A673 (cell line): Measurements from ENCODE around the gene SEC22B. TPM values are rescaled to one million over a fixed set of nuclear protein-coding genes. Genes with fewer than 3 reads are reported as not detected.
"Not testable (repeated sequence)": the region's sequence is repeated elsewhere in the genome, so short reads cannot be mapped to it uniquely, and the experiment has no call there.

Experiments
- BruUV-seq: library from RNA; stranded (reverse); fragments of 400-500 nt; replicated peaks from 2 replicates; lab custom pipeline; 2021; lab: Mats Ljungman, UMichigan
- CTCF ChIA-PET: fragments of 300-600 bp; sonication (Branson Sonifier 250); formaldehyde crosslinking; loops from one replicate; lab custom pipeline; 2022; ENCODE audit warnings: antibody characterized with exemption; lab: Charles Lee
- POLR2A ChIA-PET: fragments of 300-600 bp; sonication (Branson Sonifier 250); formaldehyde crosslinking; loops from one replicate; lab custom pipeline; 2022; ENCODE audit warnings: antibody characterized with exemption; ENCODE audit not compliant: low non-redundant PET; lab: Charles Lee
- DNase-seq: peaks from one replicate; pipeline ENCODE4 v3.0.0-alpha.2; 2015; ENCODE audit warnings: low spot score
- H3K27ac ChIP-seq: fragments of 200-600 bp; sonication (generic); 2 replicates; pipeline ENCODE4 v1.5.1; 2016; ENCODE audit warnings: mixed run types, low read depth, mild to moderate bottlenecking, mixed read lengths, antibody characterized with exemption, low read length; ENCODE audit not compliant: poor library complexity, severe bottlenecking
- H3K27me3 ChIP-seq: fragments of 200-600 bp; sonication (generic); replicated peaks from 2 replicates; pipeline ENCODE4 v1.6.1; 2017; ENCODE audit warnings: mixed run types, low read depth, mild to moderate bottlenecking, mixed read lengths, antibody characterized with exemption, low read length; ENCODE audit not compliant: insufficient read depth, poor library complexity
- H3K36me3 ChIP-seq: fragments of 200-600 bp; sonication (generic); 2 replicates; pipeline ENCODE4 v1.6.1; 2016; ENCODE audit warnings: mixed run types, mild to moderate bottlenecking, mixed read lengths, antibody characterized with exemption, low read length; ENCODE audit not compliant: insufficient read depth, poor library complexity, severe bottlenecking
- H3K4me1 ChIP-seq: fragments of 200-600 bp; sonication (generic); 2 replicates; pipeline ENCODE4 v1.6.1; 2017; ENCODE audit warnings: mixed run types, mild to moderate bottlenecking, mixed read lengths, antibody characterized with exemption, low read length; ENCODE audit not compliant: insufficient read depth, poor library complexity, severe bottlenecking
- H3K4me3 ChIP-seq: fragments of 200-600 bp; sonication (generic); 2 replicates; pipeline ENCODE4 v1.5.1; 2016; ENCODE audit warnings: low read depth, mixed run types, mild to moderate bottlenecking, mixed read lengths, low read length; ENCODE audit not compliant: poor library complexity, severe bottlenecking
- H3K9me3 ChIP-seq: fragments of 200-600 bp; sonication (generic); 2 replicates; pipeline ENCODE4 v1.6.1; 2016; ENCODE audit warnings: mixed run types, low read depth, mild to moderate bottlenecking, mixed read lengths, antibody characterized with exemption, low read length; ENCODE audit not compliant: poor library complexity, severe bottlenecking
- intact Hi-C: fragments of 100-400 bp; cut with micrococcal nuclease; formaldehyde crosslinking; loops from one replicate; pipeline ENCODE4 v1.10.0; 2022; ENCODE audit not compliant: unreplicated experiment
- total RNA-seq: library from RNA; stranded (reverse); gene quantifications from 2 replicates; pipeline ENCODE4 v1.2.3, GENCODE V29; 2021

Gene SEC22B
- total RNA-seq, 1 experiment from 2014 or later, result 32.3 TPM

DNA sequence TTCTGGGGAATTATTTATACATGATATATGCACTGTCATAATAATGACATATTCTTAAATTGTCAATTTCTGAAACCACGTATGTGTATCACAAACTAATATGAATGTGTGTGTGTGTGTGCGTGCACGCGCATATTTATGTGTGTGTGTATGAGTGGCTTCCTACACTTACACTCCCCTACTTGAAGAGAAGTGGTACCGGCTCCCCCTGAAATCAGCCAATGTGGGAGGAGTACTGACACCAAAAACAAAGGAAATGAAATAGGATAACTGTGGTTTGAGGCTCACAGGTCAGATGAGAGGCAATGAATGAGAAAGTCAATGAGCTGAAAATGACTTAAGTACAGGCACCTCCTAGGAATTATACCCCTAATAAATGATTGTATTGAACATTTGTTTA is 64.1 kb downstream of the SEC22B start:
- POLR2A ChIA-PET, H3K4me3 ChIP-seq, H3K27ac ChIP-seq, H3K4me1 ChIP-seq, H3K27me3 ChIP-seq, CTCF ChIA-PET, H3K9me3 ChIP-seq, H3K36me3 ChIP-seq, intact Hi-C loops, DNase-seq, BruUV-seq: not testable (repeated sequence)

DNA sequence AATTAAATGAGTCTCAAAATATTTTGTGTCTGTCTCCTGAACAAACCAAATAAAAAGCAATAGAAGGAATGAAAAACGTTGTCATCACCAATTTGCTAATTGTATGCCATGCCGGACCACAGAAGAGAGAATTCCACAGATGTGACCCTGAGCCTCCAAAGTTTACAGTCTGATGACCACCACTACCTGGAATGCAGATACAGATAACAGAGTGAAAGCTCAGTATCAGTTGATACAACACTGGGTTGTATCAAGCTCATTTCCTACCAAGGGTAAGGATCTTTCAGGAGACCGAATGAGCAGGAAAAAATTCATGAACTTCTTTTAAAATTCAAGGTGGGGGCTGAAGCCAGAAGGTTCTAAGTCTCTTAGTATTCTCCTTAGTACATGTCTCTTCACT is 64.5 kb downstream of the SEC22B start:
- POLR2A ChIA-PET, CTCF ChIA-PET: not testable (repeated sequence)

DNA sequence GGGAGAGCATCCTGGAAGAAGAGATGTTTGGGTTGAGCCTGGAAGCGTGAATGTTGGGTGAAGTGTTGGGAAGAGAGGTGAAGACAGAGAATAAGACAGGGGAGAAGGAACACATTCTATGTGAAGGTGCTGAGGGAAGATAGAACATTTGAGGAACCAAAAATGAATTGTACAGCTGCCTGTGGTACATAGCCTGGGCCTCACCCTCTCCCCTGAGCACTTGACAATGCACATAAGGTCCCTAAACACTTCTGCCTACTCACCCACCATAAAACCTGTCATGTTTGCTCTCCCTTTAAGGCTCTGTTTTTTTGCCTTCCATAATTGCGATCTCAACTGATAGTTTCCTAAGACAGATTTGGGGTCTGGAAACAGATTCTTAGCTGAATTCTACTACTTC is 65.3 kb downstream of the SEC22B start:
- DNase-seq, POLR2A ChIA-PET, BruUV-seq, H3K4me1 ChIP-seq, intact Hi-C loops, H3K9me3 ChIP-seq, H3K27me3 ChIP-seq, H3K4me3 ChIP-seq, H3K27ac ChIP-seq, H3K36me3 ChIP-seq, CTCF ChIA-PET: not testable (repeated sequence)

More for the DNA sequence above, 64.5 kb downstream of the SEC22B start:
- H3K27ac ChIP-seq, intact Hi-C loops, H3K4me1 ChIP-seq, H3K36me3 ChIP-seq, DNase-seq, BruUV-seq, H3K4me3 ChIP-seq, H3K27me3 ChIP-seq, H3K9me3 ChIP-seq: not testable (repeated sequence)

DNA sequence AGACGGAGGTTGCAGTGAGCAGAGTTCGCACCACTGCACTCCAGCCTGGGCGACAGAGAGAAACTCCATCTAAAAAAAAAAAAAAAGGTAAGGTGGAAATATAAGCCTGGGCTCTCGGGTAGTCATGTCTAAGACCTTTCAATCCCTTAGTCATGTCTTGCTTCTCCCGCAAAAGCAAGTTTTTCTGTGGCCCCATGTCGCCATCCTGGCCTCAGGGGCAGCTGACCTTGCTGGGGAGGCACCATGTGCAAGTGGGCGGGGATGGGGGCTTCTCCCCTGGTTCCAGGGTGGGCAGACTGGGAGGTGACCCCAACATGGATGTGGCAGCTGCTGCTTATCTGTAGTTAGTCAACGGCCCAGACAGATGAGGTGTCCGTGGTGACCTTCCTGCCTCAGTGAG is 66.7 kb downstream of the SEC22B start:
- DNase-seq, POLR2A ChIA-PET, H3K27ac ChIP-seq, H3K9me3 ChIP-seq, intact Hi-C loops, CTCF ChIA-PET, H3K27me3 ChIP-seq, H3K36me3 ChIP-seq, BruUV-seq, H3K4me3 ChIP-seq, H3K4me1 ChIP-seq: not testable (repeated sequence)

DNA sequence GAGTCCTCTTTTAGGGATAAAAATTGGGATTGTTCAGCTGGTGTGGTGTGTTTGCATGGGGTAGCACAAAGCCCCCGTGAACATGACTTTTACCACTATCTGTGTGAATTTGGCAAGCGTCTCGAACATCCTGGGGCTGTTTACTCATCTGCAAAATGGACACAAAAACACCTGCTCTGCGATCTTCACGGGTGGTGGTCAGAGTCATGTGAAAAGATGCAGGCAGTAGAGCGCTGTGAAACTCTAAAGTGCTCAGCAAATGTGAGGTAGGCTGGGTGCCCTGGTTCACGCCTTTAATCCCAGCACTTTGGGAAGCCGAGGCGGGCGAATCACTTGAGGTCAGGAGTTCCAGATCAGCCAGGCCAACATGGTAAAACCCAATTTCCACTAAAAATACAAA is 67.1 kb downstream of the SEC22B start:
- DNase-seq, CTCF ChIA-PET, H3K36me3 ChIP-seq, H3K4me3 ChIP-seq, H3K4me1 ChIP-seq, POLR2A ChIA-PET, BruUV-seq, H3K27ac ChIP-seq, H3K9me3 ChIP-seq, H3K27me3 ChIP-seq, intact Hi-C loops: not testable (repeated sequence)

DNA sequence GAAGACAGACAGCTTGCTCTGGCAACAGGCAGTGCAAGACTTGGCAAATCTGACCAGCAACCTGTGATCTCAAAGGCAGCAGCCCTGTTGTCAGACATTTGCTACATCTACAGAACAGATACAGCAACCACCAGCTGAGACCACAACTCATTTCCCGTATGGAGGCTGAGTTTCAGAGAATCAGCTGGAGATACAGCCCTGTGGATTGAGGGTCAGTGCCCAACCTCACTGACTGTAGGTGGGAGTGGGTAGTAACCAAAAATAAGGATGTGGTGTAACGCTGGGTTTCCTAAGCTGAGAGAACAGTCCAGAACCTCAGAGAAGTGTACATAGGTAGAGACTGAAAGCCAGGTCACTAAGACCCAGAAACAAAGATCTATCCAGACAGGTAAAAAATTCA is 71.0 kb downstream of the SEC22B start:
- DNase-seq, H3K27me3 ChIP-seq, H3K4me3 ChIP-seq, POLR2A ChIA-PET, H3K27ac ChIP-seq, intact Hi-C loops, H3K9me3 ChIP-seq, H3K36me3 ChIP-seq, BruUV-seq, CTCF ChIA-PET, H3K4me1 ChIP-seq: not testable (repeated sequence)

DNA sequence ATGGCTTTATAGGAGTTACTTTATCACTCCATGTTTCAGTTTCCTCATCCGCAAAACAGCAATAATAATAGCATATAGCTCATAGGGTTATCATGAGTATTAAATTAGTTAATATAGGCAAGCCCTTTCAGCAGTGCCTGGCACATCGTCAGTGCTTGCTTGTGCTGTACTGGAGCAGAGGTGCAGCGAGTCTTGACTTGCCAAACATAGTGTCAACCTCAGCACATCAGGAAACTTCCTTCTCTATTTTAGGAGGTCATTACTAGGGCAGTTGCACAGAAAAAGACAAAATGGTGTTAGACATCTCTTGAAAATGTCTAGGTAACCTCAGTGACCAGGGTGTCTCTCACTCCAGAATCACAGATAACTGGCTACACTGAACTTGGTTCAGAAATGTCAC is 72.6 kb downstream of the SEC22B start:
- H3K27ac ChIP-seq, POLR2A ChIA-PET, intact Hi-C loops, CTCF ChIA-PET, BruUV-seq, DNase-seq, H3K9me3 ChIP-seq, H3K4me3 ChIP-seq, H3K27me3 ChIP-seq, H3K36me3 ChIP-seq, H3K4me1 ChIP-seq: not testable (repeated sequence)

DNA sequence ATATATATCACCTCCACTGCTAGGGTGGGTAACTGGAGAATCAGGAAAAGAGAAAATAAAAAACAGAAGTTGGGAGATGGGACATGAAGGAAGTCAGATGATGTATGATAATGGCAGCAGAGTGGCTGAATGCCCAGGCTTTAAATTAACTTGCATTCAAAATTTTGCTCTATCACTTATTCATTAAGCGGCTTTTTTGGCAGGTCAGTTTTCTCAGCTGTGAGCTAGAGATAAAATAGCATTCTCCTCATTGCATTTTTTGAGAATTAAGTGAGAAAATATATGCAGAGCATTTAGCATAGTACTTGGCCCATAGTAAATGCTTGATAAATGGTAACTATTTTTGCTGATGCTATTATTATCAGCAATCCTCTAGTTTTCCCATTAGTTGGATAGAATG is 74.7 kb downstream of the SEC22B start:
- H3K9me3 ChIP-seq, H3K4me1 ChIP-seq, intact Hi-C loops, POLR2A ChIA-PET, BruUV-seq, CTCF ChIA-PET, DNase-seq, H3K36me3 ChIP-seq, H3K27me3 ChIP-seq, H3K4me3 ChIP-seq, H3K27ac ChIP-seq: not testable (repeated sequence)
